ENCODE data around the gene ZNF445.
"Not testable (repeated sequence)": the region's sequence is repeated elsewhere in the genome, so short reads cannot be mapped to it uniquely, and the experiment has no call there.

The ZNF445 gene

GRCh38 chr3:44467241-44467640 lies 10.2 kb downstream of the ZNF445 start:
- DNase-seq (ENCODE audit: low read depth), result no peak
- TF ChIP-seq, protein P1, sequence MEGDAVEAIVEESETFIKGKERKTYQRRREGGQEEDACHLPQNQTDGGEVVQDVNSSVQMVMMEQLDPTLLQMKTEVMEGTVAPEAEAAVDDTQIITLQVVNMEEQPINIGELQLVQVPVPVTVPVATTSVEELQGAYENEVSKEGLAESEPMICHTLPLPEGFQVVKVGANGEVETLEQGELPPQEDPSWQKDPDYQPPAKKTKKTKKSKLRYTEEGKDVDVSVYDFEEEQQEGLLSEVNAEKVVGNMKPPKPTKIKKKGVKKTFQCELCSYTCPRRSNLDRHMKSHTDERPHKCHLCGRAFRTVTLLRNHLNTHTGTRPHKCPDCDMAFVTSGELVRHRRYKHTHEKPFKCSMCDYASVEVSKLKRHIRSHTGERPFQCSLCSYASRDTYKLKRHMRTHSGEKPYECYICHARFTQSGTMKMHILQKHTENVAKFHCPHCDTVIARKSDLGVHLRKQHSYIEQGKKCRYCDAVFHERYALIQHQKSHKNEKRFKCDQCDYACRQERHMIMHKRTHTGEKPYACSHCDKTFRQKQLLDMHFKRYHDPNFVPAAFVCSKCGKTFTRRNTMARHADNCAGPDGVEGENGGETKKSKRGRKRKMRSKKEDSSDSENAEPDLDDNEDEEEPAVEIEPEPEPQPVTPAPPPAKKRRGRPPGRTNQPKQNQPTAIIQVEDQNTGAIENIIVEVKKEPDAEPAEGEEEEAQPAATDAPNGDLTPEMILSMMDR (IDR thresholded peaks at IDR 0.05; ENCODE audit: control insufficient read depth, extremely low read depth, insufficient read depth), result no peak
- H3K4me3 ChIP-seq (ENCODE audit: low read depth, low read length), result no peak overlapping the region; the same call in 1 of the 2 replicates

DNA sequence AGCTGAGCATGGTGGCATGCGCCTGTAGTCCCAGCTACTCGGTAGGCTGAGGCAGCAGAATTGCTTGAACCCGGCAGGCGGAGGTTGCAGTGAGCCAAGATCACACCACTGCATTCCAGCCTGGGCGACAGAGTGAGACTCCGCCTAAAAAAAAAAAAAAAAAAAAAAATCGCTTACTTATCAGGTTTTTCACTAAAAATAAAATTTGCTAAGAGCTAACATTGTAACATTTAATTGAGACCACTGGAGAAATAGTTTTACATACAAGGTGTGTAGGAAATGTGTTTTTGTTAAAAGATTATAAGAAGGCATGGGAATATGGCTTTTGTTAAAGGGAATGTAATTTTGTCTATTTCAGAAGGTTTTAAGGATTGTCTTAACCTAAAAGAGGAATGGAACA lies 12.6 kb downstream of the ZNF445 start:
- not testable (repeated sequence) for DNase-seq (ENCODE audit: low read depth)

GRCh38 chr3:44464509-44464908 lies 13.0 kb downstream of the ZNF445 start:
- H3K4me3 ChIP-seq (ENCODE audit: low read depth, low read length), result no peak overlapping the region
- TF ChIP-seq, protein P1 (IDR thresholded peaks at IDR 0.05; ENCODE audit: control insufficient read depth, extremely low read depth, insufficient read depth), result no peak
- no peak for DNase-seq (ENCODE audit: low read depth)

More for the DNA sequence above, 12.6 kb downstream of the ZNF445 start:
- not testable (repeated sequence) for H3K4me3 ChIP-seq (ENCODE audit: low read depth, low read length)

DNA sequence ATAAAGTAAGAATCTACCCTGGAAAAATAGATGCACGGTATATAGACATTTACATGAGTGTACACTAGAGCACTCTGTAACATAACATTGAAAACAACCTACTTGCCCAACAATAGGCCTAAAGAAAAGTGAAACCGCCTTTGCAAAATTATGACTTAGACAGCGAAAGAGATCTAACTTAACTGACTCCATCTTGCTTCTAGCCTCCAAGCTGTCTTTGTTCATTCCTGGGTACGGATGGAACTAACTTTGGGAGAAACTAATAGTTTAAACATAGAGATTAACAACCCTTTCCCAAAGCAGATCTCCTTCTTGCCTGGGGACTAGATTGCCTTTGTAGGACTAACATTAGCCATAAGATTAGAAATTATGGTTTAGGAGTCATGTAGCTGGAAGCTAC lies 17.4 kb downstream of the ZNF445 start:
- not testable (repeated sequence) for DNase-seq (ENCODE audit: low read depth); H3K4me3 ChIP-seq (ENCODE audit: low read depth, low read length)

DNA sequence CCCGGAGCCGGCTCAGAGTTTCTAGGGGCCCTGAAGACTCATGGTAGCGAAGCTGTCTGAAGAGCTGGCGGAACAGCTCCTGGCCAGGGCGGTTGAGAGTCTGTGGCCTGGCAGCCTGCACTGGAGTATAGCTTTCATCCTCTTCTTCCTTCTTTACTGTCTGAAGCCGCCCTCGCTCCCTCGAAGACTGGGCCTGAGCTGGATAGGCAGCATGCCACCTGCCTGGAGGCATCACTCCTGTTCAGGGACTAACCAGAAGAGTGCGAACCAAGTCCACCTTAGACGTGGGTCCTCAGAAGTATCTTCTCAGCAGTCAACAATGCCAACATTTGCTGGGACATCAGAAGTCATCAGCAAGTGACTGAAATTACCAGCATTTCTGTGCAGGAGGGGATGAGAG lies 22.2 kb downstream of the ZNF445 start:
- no peak overlapping the region for H3K4me3 ChIP-seq (ENCODE audit: low read depth, low read length)
- TF ChIP-seq, protein P1 (IDR thresholded peaks at IDR 0.05; ENCODE audit: control insufficient read depth, extremely low read depth, insufficient read depth), result no peak
- no peak for DNase-seq (ENCODE audit: low read depth)

DNA sequence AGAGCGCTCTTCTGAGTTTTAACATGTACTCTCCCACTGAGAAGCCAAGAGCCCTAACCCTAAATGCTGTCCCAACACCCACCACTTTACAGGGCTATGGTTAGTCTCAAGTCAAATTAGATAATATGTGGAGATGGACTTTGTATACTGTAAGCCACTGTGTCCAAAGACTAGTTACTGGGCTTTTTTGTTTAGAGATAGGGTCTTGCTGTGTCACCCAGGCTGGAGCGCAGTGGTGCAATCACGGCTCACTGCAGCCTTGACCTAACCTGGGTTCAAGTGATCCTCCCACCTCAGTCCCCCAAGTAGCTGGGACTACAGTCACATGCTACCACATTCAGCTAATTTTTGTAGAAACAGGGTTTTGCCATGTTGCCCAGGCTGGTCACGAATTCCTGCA lies 23.2 kb downstream of the ZNF445 start:
- TF ChIP-seq, protein P1 (IDR thresholded peaks at IDR 0.05; ENCODE audit: control insufficient read depth, extremely low read depth, insufficient read depth), result no peak
- no peak for DNase-seq (ENCODE audit: low read depth)
- no peak overlapping the region for H3K4me3 ChIP-seq (ENCODE audit: low read depth, low read length)

- DNase-seq (ENCODE audit: low read depth), result no peak
- H3K4me3 ChIP-seq (ENCODE audit: low read depth, low read length), result no peak overlapping the region
- TF ChIP-seq, protein P1 (IDR thresholded peaks at IDR 0.05; ENCODE audit: control insufficient read depth, extremely low read depth, insufficient read depth), result no peak
Observed at GRCh38 chr3:44451441-44451840, 26.0 kb downstream of the ZNF445 start.

- no peak overlapping the region for H3K4me3 ChIP-seq (ENCODE audit: low read depth, low read length)
- no peak for DNase-seq (ENCODE audit: low read depth)
- TF ChIP-seq, protein P1 (IDR thresholded peaks at IDR 0.05; ENCODE audit: control insufficient read depth, extremely low read depth, insufficient read depth), result no peak
Observed at GRCh38 chr3:44446929-44447328, 30.5 kb downstream of the ZNF445 start.

All from LNCaP clone FGC (cell line).